ENCODE data around the gene PRR7.
A peak's percentile ranks its signal among the peaks of the same experiment; 100 is the strongest.

Gene PRR7

DNA sequence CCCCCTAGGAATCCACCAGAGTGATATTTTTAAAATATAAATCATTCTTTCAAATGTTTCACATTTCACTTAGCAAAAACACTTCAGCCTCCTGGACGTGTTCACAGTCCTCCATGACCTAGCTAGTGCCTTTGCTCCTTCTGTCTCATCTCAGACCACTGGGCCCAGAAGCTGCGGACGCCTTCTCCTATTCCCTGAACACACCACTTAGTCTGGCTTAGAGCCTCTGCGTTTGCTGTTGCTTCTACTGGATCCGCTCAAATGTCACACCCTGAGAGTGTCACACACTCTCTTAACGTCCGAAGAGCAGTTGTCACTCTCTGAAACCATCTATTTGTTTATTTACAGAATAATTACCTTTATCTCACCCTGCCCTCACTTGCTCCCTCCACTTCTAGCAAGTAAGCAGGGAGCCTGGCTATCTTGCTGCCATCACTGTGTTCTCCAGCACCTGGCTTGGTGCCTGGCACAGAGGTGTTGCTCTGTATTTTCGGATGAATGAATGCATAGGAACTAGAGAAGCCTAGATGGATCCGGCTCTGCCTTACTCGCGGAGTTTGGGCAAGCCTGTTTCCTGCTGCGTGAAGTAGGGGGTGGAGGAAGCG is 21.3 kb upstream of the PRR7 start:
- no peak for DNase-seq

DNA sequence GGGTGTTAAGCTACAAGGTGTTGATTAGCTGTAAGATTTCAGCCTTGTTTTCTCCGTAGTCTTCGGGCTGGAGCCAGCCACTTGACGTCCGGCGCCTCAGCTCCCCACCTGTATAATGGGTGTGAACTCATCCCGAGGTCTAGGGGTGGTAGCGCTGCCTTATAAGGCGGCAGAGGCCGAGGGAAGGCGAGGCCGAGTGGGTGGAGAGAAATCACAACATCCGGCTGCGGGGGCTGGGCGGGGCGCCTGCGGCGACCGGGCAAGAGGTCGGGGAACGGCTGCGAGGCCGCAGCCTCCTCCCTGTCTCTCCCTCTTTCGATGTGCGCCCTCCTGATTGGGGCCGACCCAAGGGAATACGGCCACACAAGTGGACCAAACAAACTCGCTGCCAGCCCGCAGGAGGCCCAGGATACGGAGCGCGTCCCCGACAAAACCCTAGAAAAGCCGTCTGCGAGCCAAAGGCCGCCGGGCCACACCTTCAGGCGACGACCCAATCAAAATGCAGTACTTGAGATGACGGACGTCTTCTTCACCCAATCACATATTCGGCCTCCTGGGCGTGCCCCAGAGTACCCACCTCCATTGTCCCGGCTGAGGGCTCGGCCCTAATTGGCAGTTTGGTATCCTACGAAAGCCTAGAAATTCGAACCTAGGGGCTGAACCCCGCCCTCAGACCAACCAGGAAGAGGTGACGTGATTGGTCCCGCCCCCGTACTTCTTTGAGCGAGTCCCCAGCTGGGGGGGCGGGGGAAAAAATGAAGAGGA is 20.6 kb upstream of the PRR7 start:
- peak; percentile 100 for DNase-seq

DNA sequence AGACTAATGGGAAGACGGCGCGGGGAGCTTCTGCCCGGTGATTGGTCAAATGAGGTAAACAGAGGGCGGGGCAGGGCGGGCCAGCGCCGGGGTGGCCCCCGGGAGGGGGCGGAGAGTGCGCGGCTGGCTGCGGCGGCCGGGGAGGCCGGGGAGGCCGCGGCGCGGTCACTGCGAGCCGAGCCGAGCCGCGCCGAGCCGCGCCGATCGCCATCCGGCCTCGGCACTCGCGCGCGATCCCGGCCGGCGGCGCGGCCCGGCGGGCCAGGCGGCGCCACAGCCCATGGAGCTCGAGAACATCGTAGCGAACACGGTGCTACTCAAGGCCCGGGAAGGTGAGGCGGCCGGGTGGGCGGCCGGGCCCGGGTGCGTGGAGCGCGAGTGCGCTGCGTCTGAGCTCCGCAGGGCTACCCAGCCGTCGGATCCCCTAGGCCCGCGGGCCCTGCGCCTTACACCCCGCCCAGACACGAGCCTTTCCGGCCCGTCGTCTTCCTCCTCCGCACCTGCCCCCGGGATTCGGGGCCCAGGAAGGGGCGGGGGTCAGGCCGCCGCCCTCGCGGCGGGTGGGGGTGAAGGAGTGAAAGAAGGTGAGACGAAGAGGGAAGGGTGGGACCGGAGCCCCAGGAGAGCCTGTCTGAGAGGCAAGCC is 19.9 kb upstream of the PRR7 start, which contains the start of gene GRK6:
TSS of gene GRK6 (plus strand) at position 111 of the 645 bp plus-strand sequence. CDS start at position 281, 170 bp downstream.
- no peak for DNase-seq

DNA sequence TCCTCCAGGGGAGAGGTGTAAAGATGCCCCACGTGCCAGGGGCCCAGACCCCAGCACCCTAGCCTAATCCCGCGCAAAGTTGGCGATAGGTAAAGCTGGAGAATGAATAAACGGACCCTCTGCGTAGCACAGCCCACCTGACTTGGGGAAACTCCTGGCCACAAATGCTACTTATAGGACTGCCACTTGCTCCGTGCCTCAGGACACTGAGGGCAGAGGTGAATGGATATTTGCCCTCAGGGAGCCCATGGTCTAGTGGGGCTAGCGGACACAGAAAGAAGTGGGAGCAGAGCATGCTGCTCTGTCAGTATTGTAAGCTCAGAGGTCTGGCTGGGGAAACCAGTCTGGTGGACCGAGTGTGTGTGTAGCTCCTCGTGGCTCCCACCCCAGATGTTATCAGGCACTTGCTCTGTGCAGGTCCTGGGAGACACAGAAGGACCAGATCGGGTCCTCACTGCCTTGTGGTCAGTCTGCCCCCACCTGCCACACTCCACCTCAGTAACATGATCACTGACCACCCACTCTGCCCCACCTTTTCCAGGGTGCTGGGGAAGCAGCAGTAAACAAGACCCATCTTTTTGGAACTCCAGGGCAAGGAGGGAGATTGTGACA is 19.3 kb upstream of the PRR7 start:
- peak; percentile 28 for DNase-seq

DNA sequence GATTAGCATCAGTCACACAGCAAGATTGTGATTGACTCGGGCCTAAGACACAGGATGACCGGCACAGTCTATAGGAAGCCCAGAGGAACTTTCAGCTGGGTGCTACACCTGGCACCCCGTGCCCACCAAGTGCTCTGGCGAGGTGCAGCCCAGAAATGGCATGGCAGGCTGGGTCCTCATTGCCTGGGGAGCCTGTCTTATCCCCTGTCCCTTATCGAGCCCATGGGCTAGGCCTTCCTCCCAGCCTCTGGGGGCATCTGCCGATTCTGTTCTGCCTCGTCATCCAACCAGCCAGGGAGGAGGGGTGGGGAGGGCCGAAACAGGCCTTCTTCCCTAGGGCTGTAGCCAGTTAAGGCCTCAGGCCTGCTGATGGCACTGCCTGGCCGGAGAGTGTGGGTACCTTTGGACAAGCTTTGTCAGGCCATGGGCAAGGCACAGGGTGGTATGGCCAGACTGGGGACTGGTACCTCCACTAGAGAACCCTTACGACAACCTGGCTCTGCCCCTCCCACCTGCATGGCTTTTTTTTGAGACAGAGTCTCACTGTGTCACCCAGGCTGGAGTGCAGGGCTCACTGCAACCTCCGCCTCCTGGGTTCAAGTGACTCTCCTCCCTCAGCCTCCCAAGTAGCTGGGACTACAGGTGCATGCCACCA is 18.6 kb upstream of the PRR7 start:
- DNase-seq, result peak; percentile 54

DNA sequence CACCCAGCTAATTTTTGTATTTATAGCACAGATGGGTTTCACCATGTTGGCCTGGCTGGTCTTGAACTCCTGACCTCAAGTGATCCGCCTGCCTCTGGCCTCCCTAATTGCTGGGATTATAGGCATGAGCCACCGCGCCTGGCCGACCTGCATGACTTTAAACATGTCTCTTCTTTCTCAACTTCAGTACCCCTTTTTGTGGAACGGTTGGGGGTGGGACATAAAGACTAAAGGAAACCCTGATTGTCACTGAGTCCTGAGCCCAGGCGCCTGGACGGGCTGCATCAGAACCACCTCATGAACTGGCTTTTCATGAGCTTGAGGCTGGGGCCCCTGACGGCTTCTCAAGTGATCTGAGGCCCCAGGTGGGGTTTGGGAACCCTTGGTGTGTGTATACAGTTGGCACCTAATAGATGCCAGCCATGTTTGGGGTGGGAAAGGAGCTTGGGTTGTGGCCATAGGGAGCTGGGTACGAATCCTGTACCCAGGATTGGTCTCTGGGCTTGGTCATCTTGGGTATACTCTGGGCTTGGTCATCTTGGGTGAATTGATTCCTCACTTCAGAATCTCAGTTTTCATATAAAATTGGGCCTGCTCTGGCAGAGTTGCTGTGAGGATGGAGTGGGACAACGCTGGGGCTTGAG is 17.9 kb upstream of the PRR7 start:
- no peak for DNase-seq

DNA sequence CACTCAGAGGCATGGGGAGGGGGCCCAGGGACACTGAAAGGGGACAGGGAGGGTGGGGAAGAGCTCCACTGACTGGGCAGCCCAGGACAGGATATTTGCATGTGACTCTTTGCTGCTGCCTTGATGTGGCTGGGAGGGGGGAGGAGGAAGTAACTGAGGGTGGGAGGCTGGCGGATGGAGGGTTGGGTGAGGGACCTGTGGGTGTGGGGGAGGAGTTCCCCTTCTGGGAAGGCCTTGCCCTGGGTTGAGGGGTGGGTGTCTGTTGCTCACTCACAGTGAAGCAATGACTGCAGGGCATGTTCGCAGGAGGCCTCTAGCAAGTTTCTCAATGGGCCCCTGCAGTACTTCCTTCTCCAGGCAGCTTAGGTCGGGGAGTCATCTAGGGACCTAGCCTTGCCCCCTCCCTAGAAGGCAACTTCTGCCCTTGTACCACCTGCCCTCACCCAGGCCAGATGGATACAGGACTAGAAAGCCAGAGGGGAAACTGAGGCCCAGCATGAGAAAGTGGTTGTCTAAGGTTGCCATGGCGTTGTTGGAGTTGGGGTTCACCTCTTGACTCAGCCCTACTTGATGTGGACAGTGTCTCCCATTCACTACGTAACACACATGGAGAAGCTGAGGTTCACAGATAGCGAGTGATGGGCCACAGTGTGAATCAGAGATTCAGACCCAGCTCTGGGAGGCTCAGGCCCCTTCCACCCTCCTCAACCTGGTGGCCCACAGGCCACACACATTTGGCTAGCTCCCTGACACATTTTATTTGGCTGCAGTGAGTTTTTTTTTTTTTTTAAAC is 17.2 kb upstream of the PRR7 start:
- peak; percentile 97 for DNase-seq

DNA sequence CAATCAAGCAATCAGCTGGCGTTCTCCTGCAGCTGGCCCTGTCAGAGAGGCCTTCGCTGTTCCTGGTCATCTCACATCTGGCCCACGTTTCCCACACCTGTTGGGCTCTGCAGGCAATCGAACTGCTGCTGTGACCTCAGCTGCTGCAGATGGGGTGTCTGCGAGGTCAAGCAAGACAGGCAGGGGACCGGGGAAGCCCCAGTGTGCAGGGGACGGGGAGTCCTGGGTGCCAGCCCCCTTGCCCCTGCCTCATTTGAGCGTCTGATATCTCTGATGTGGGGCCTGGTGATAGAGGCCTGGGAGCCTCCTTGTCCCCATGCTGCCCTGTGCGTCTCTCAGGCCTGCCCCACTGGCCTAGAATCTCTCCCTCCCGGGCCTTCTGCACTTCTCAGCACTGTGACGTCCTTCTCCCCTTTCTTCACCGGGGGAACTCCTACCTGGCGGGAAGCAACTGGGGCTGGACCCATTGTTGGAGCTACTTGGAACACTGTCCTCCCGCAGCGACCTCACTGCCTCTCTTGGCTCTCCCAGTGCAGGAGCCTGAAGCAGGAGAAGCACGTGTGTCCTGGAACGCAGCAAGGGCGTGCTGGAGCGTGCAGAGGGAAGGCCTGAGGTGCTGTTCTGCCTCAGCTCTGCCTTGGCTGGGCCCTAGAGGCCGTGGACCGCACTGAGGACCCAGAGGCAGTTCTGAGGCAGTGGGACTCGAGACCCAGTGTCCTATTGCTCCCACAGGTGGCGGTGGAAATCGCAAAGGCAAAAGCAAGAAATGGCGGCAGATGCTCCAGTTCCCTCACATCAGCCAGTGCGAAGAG is 16.3 kb upstream of the PRR7 start:
- no peak for DNase-seq

DNA sequence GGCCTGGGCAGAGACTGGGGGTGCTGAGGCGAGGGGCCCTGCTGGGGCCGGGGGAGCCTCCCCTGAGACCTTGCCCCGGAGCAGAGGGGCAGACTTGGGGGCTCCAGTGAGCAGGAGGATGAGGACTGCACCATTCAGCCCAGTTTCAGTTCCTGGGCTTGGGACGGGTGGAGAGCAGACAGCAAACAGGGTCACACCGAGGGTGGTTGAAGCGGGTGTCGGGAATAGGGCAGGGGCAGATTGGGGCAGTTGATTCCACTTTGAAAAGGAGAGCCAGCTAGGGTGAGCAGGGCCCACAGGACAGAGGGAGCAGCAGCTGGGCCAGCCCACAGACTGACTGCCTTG is 15.7 kb upstream of the PRR7 start:
- no peak for DNase-seq

DNA sequence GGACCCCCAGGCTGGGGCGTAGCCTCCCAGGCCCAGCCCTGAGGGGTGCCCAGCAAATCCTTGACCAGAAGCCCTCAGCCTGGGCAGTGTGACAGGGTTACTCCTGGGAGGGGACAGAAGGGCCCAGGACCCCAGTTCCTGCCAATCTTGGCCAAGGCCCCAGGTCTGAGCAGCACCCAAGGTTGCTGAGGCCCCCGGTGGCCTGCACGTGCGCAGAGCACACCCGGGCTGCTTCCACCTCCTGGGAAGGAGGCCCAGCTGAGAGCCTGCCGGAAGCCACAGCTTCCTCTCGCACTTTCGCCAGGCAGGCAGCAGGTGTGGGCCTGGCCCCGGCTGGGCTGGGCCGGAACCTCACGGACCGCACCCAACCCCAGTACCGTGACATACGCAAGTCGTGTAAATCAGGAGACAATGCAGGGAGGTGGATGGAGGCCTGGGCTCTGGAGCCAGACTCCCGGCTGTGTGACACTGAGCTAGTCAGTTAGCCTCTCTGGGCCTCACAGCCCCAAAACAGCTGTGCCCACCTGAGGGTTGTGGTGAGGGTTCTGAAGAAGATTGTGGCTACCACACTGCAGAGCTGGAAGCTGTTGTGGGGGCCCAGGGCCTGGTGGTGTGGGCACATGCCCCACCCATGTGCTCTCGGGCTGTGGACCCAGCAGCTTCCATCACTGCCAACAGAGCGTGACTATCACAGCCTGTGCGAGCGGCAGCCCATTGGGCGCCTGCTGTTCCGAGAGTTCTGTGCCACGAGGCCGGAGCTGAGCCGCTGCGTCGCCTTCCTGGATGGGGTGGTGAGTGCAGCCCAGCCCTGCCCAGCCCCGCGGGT is 15.1 kb upstream of the PRR7 start:
- no peak for DNase-seq

DNA sequence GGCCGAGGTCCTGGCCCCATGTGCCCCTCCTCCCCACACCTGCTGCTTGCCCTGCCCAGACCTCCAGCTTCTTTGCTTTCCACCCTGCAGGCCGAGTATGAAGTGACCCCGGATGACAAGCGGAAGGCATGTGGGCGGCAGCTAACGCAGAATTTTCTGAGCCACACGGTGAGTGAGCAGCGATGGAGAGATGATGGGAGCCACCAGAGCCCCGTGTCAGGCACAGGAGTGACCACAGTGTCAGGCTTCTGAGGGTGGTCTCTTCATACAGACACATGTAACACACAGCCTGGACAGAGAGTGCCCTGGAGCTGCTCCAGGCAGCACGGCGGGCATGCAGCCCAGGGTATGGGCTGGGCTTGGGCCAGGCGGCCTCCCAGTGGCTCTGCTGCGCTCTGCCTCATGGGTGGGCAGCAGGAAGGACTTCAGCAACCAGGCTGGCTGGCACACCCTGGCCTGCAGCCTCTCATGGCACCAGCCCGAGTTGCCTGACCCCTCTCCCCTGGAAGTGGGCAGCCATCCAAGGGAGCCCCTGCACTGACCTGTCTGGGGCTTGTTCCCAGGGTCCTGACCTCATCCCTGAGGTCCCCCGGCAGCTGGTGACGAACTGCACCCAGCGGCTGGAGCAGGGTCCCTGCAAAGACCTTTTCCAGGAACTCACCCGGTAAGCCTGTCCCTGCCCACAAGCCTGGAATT is 14.3 kb upstream of the PRR7 start:
- DNase-seq, result no peak

DNA sequence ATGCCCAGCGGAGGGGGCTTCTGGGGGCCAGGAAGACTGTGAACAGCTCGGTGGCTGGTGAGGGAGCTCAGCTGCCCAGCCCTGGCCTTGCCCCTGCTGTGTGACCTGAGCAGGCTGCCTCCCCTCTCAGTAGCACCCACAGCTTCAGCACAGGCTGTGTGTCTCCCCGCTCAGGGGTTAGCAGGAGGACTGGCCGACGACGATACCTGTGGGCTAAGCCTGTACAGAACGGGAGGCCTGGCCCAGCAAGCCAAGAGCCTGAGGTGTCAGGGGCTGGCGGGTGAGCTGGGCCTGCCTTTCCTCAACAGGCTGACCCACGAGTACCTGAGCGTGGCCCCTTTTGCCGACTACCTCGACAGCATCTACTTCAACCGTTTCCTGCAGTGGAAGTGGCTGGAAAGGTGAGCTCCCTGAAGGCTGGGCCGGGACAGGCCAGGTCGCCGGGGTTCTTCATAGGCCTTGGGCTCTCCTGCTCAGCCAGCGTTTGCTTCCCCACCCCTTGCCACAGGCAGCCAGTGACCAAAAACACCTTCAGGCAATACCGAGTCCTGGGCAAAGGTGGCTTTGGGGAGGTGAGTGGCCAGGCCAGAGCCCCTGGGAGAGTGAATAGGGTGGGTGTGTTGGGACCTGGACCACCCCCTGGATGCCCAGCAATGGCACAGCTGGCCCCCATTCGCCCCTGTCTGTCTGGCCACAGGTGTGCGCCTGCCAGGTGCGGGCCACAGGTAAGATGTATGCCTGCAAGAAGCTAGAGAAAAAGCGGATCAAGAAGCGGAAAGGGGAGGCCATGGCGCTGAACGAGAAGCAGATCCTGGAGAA is 13.6 kb upstream of the PRR7 start:
- DNase-seq, result no peak

DNA sequence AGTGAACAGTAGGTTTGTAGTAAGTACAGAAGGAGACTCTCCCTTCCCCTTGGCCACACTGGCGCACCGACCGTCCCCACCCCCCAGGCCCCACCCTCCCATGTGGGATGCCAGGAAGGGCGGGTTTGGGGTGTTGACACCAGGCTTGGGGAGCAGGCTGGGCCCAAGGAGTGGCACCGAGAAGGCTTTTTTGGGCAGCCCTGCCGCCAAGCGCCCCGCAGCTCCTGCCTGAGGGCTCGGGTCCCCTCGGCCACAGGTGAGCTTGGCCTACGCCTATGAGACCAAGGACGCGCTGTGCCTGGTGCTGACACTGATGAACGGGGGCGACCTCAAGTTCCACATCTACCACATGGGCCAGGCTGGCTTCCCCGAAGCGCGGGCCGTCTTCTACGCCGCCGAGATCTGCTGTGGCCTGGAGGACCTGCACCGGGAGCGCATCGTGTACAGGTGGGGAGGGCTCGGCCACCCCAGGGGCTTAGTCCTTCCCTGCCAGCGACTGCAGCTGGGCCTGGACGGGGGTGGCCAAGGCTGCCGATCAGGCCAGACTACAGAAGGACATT is 12.9 kb upstream of the PRR7 start:
- DNase-seq, result no peak

DNA sequence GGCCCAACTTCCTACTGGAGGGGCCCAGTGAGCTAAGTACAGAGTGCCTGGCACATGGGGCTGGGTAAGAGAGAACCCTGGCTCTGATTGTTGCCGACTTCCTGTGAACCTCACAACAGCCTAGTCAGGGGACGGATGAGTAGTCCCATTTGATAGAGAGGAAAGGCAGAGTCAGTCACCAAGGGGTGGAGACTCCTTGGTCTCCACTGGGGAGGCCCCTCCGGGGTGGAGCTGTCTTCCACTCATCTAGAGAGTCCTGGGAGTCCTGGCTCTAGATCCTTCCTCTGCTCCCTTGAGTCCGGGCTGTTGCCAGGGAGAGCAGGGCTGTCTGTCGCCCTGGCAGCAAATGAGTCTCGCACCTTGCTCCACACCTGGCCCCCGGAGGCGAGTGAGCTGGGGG is 12.2 kb upstream of the PRR7 start:
- DNase-seq, result no peak

DNA sequence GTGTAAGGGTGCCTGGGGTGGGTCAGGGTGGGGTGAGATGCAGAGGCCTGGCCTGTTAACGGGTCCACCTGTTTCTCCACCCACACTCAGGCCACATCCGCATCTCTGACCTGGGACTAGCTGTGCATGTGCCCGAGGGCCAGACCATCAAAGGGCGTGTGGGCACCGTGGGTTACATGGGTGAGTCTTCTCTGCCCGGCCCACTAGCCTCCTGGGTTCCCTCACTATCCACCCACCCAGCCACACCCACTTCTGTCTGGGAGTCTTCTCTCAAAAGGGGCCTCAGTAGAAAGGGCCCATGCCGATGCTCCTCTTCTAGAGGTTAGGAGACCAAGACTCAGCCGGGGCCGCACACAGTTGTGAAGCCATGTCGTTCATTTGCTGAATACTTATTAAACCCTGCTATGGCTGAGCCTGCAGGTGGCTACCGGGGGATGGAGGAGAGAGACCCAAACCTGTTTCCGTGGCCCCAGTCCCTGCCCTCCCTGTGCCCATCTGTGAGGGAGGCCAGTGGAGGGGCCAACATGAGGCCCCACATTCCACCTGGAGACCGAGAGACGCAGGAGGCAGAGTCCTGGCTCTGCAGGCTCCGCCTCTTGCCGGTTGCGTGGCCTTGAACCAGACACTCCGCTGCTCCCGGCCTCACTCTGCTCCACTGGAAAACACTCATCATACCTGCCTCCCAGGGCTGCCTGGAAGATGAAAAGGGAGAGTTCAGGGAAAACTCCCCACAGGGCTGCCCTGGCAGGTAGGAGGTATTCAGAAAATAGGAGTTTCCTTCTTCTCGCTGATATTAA is 11.5 kb upstream of the PRR7 start:
- DNase-seq, result no peak

DNA sequence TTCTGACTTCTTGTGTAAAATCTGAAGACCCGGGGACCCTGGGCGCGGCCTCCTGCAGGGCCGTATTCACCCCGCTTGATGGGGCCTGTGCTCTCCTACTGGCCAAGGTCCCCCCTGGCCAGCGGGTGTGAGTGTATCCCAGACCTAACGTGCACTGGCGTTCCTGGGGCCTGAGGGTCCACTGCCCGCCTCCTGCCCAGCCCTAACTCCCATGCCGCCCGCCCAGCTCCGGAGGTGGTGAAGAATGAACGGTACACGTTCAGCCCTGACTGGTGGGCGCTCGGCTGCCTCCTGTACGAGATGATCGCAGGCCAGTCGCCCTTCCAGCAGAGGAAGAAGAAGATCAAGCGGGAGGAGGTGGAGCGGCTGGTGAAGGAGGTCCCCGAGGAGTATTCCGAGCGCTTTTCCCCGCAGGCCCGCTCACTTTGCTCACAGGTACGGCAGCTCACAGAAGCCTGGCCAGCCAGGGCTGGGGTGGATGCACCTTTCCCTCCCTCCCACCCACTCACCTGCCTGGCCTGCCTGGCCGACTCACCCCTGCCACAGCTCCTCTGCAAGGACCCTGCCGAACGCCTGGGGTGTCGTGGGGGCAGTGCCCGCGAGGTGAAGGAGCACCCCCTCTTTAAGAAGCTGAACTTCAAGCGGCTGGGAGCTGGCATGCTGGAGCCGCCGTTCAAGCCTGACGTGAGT is 10.6 kb upstream of the PRR7 start:
- DNase-seq, result no peak

DNA sequence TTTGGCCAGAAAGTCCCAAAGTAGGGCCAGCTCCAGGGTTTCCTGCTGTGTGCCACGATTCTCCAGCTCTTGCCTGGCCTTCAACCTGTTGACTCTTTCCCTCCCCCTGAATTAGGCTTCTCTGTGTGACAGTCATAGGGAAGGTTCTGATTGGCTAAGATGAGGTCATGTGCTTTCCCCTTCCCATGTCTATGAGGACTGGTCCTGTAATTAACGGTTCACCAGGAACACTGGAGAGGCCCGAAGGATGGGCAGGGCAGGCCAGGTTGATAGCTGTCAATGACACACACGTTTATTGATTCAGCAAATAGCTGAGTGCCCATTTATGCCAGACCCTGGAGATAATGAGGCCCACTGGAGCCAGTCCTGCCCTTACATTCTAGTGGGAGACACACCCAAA is 9.0 kb upstream of the PRR7 start:
- DNase-seq, result no peak
